K562 (cell line): ENCODE results near the gene ZNF791. TPM values are rescaled to one million over a fixed set of nuclear protein-coding genes. Genes with fewer than 3 reads are reported as not detected.
A peak's percentile ranks its signal among the peaks of the same experiment; 100 is the strongest.

ENCODE experiments used
- BRCA1 ChIP-seq, 2 experiments: fragments of 450-650 bp in 1 of 2; sonication (generic) in 1 of 2; formaldehyde crosslinking in 1 of 2; IDR thresholded peaks; 2 replicates each; pipeline versions ENCODE4 v1.5.0 to v1.6.1; 2017 to 2020; ENCODE audit warnings: mild to moderate bottlenecking in 1 of 2, missing genetic modification reagents in 1 of 2
- CBFA2T3 ChIP-seq: fragments of 450-650 bp; IDR thresholded peaks from 2 replicates; pipeline ENCODE4 v1.6.1; 2017
- CREBBP ChIP-seq: IDR thresholded peaks from one replicate; pipeline ENCODE4 v1.6.1; 2012; ENCODE audit warnings: low read depth, mild to moderate bottlenecking, control low read depth, inconsistent platforms, low read length
- CTCF ChIP-seq, 3 experiments: IDR thresholded peaks in 2 of 3; conservative IDR thresholded peaks in 1 of 3; 2 replicates each; pipeline ENCODE4 v1.5.1; 2011 to 2012; ENCODE audit warnings: low read length in 3 of 3, mild to moderate bottlenecking in 3 of 3, control low read depth in 2 of 3, improper control_type of control experiment in 1 of 3, inconsistent platforms in 1 of 3, low read depth in 1 of 3, mixed read lengths in 1 of 3, moderate library complexity in 1 of 3; ENCODE audit not compliant: insufficient read depth in 2 of 3
- DNMT1 ChIP-seq: fragments of 450-650 bp; IDR thresholded peaks from 2 replicates; pipeline ENCODE4 v1.6.1; 2016; ENCODE audit warnings: antibody characterized with exemption, mild to moderate bottlenecking
- E2F5 ChIP-seq: sonication (generic); formaldehyde crosslinking; IDR thresholded peaks from 2 replicates; pipeline ENCODE4 v1.8.0; 2022; ENCODE audit warnings: mild to moderate bottlenecking, missing genetic modification reagents
- EZH2 ChIP-seq: IDR thresholded peaks from 2 replicates; pipeline ENCODE4 v1.6.1; 2012; ENCODE audit warnings: low read depth, mild to moderate bottlenecking, inconsistent platforms, low read length, borderline replicate concordance
- FOXJ2 ChIP-seq: fragments of 200-800 bp; sonication (Bioruptor generic); IDR thresholded peaks from 2 replicates; pipeline ENCODE4 v1.6.1; 2016; ENCODE audit warnings: missing genetic modification characterization, missing compliant biosample characterization
- HNRNPLL ChIP-seq: fragments of 200-400 bp; formaldehyde crosslinking; IDR thresholded peaks from 2 replicates; pipeline ENCODE4 v1.6.1; 2017; ENCODE audit warnings: low read length, low read depth, mild to moderate bottlenecking; ENCODE audit not compliant: poor library complexity, severe bottlenecking
- IRF2 ChIP-seq: sonication (generic); formaldehyde crosslinking; IDR thresholded peaks from 2 replicates; pipeline ENCODE4 v1.8.1; 2022; ENCODE audit warnings: mild to moderate bottlenecking, missing genetic modification reagents
- KLF16 ChIP-seq: IDR thresholded peaks from 2 replicates; pipeline ENCODE4 v1.6.1; 2016; ENCODE audit warnings: antibody characterized with exemption
- MEF2D ChIP-seq: conservative IDR thresholded peaks from 2 replicates; pipeline ENCODE4 v1.6.1; 2016; ENCODE audit warnings: low read depth, missing genetic modification characterization, missing compliant biosample characterization
- MXI1 ChIP-seq: IDR thresholded peaks from 2 replicates; pipeline ENCODE4 v1.6.1; 2011; ENCODE audit warnings: low read depth, mild to moderate bottlenecking, improper control_type of control experiment, low read length
- NELFE ChIP-seq: IDR thresholded peaks from 2 replicates; pipeline ENCODE4 v1.6.1; 2011; ENCODE audit warnings: mild to moderate bottlenecking; ENCODE audit not compliant: insufficient read depth, insufficient read length
- NFRKB ChIP-seq: fragments of 450-650 bp; IDR thresholded peaks from 2 replicates; pipeline ENCODE4 v1.6.1; 2016; ENCODE audit warnings: low read depth
- RBM15 ChIP-seq: fragments of 200-400 bp; formaldehyde crosslinking; IDR thresholded peaks from 2 replicates; pipeline ENCODE4 v1.6.1; 2018; ENCODE audit warnings: mild to moderate bottlenecking, low read length, moderate library complexity; ENCODE audit not compliant: insufficient read depth
- RBM17 ChIP-seq: fragments of 200-400 bp; formaldehyde crosslinking; IDR thresholded peaks from 2 replicates; pipeline ENCODE4 v1.6.1; 2017; ENCODE audit warnings: low read depth, mild to moderate bottlenecking, low read length, borderline replicate concordance
- SAP30 ChIP-seq: fragments of 200-600 bp; sonication (generic); IDR thresholded peaks from 2 replicates; pipeline ENCODE4 v1.6.1; 2012; ENCODE audit warnings: borderline replicate concordance, low read depth, mild to moderate bottlenecking, moderate library complexity, low read length, control low read depth, inconsistent platforms; ENCODE audit not compliant: insufficient read depth, poor library complexity, severe bottlenecking
- SETDB1 ChIP-seq: IDR thresholded peaks from one replicate; pipeline ENCODE4 v1.6.1; 2012; ENCODE audit warnings: low read length, control low read depth, inconsistent platforms
- SLC30A9 ChIP-seq: fragments of 250-450 bp; sonication (Bioruptor Pico); IDR thresholded peaks from 2 replicates; pipeline ENCODE4 v1.8.0; 2022; ENCODE audit warnings: mild to moderate bottlenecking, moderate library complexity
- TFAM ChIP-seq: fragments of 250-450 bp; sonication (Bioruptor Pico); conservative IDR thresholded peaks from 2 replicates; pipeline ENCODE4 v1.5.0; 2021; ENCODE audit warnings: mild to moderate bottlenecking, moderate library complexity
- ZFP30 ChIP-seq: fragments of 250-450 bp; sonication (Bioruptor Pico); IDR thresholded peaks from 2 replicates; pipeline ENCODE4 v1.8.0; 2022; ENCODE audit warnings: moderate library complexity, mild to moderate bottlenecking, inconsistent platforms, borderline replicate concordance
- ZKSCAN1 ChIP-seq: fragments of 150-350 bp; IDR thresholded peaks from 2 replicates; pipeline ENCODE4 v1.6.1; 2016; ENCODE audit warnings: low read depth, low read length
- ZNF561 ChIP-seq: fragments of 450-650 bp; formaldehyde crosslinking; conservative IDR thresholded peaks from 2 replicates; pipeline ENCODE4 v1.4.0; 2020; ENCODE audit warnings: mild to moderate bottlenecking, moderate library complexity
- ZNF57 ChIP-seq: fragments of 450-650 bp; formaldehyde crosslinking; IDR thresholded peaks from 2 replicates; pipeline ENCODE4 v1.4.0; 2020; ENCODE audit warnings: mild to moderate bottlenecking, moderate library complexity
- ZNF655 ChIP-seq: fragments of 250-450 bp; sonication (Bioruptor Pico); IDR thresholded peaks from 2 replicates; pipeline ENCODE4 v1.5.0; 2021
- polyA plus RNA-seq, 8 experiments: library from polyadenylated mRNA; depleted of rRNA in 4 of 8; stranded (reverse) in 5 of 8; unstranded in 3 of 8; fragments of >200 nt; fragmentation: Nextera tagmentation in 2 of 8; fragmentation: Illumina TruSeq in 1 of 8; extraction: Ambion mirVana in 2 of 8; extraction: Trizol in 1 of 8; gene quantifications; 2 replicates each; pipeline versions ENCODE4 v1.2.1 to v1.2.3, GENCODE V29; 2011 to 2014; ENCODE audit warnings: inconsistent platforms in 1 of 8, missing spikeins in 1 of 8
- total RNA-seq, 7 experiments: library from RNA; depleted of rRNA in 6 of 7; stranded (reverse); fragments of >200 nt in 6 of 7; fragmentation: Illumina TruSeq in 2 of 7; extraction: Trizol in 2 of 7; gene quantifications; 2 replicates each; pipeline versions ENCODE4 v1.2.1 to v1.2.3, GENCODE V29; 2011 to 2021; ENCODE audit warnings: low replicate concordance in 1 of 7

The ZNF791 gene
- total and polyA plus RNA-seq, 9 of the 15 experiments (the other 6 are each of a cell fraction or from before 2014, with no cell fraction given): 7.8 to 22.7 (median 13.1) TPM

- TF ChIP-seq SETDB1: no peak
- no peak; the same call in 1 of the 2 replicates for TF ChIP-seq KLF16
- TF ChIP-seq CTCF (IDR thresholded peaks at IDR 0.05 in 2 of 3, conservative IDR thresholded peaks at IDR 0.05 in 1 of 3; ENCODE audit: insufficient read depth in 2 of 3, low read depth in 1 of 3, low read length in 3 of 3): peak in 2 of 3 experiments; percentile 6 to 18; a peak in 1 of 6 replicates
- no peak for TF ChIP-seq ZNF57 (CRISPR knock-in tag)
- TF ChIP-seq NELFE: no peak
- no peak for TF ChIP-seq IRF2
- no peak for TF ChIP-seq NFRKB
- no peak for TF ChIP-seq MEF2D (tag)
- TF ChIP-seq CREBBP: no peak
- TF ChIP-seq BRCA1 (IDR thresholded peaks at IDR 0.05): no peak
- TF ChIP-seq BRCA1 (CRISPR knock-in tag; IDR thresholded peaks at IDR 0.05): no peak
- TF ChIP-seq TFAM (CRISPR knock-in tag): no peak
- no peak for TF ChIP-seq RBM17
- no peak for TF ChIP-seq SLC30A9
- TF ChIP-seq DNMT1: no peak
- peak; percentile 62; the same call in 1 of the 2 replicates for TF ChIP-seq ZKSCAN1
- 0 out of 2 replicates have a peak, but pooled peaks have one; percentile 56 for TF ChIP-seq MXI1
- TF ChIP-seq EZH2: no peak
- peak; percentile 78 for TF ChIP-seq SAP30
- TF ChIP-seq ZNF655 (CRISPR knock-in tag): no peak
- no peak for TF ChIP-seq RBM15
- no peak for TF ChIP-seq ZFP30 (CRISPR knock-in tag)
- peak; percentile 42; the same call in 1 of the 2 replicates for TF ChIP-seq E2F5 (CRISPR knock-in tag)
- TF ChIP-seq CBFA2T3: no peak
- peak; percentile 85 for TF ChIP-seq HNRNPLL
- no peak for TF ChIP-seq ZNF561 (CRISPR knock-in tag)
- no peak for TF ChIP-seq FOXJ2 (tag)
These were observed at the start of gene ZNF791, which contains the start of gene ZNF490 (continued) for GRCh38 chr19:12610540-12611360.
